Activated CD8-positive, alpha-beta memory T cell treated with anti-CD3 and anti-CD28 coated beads, Interleukin-2, amount 50 U/mL, for 4 hours (primary cell): Measurements from ENCODE around the gene DNMT3L.
A peak's percentile ranks its signal among the peaks of the same experiment; 100 is the strongest.
"Not testable (repeated sequence)": the region's sequence is repeated elsewhere in the genome, so short reads cannot be mapped to it uniquely, and the experiment has no call there.

Source experiments
- DNase-seq: peaks from one replicate; pipeline ENCODE4 v3.0.0-alpha.2; 2020

DNMT3L gene

GRCh38 chr21:44261675-44262295, at the start of gene DNMT3L:
Gene DNMT3L (minus strand): TSS chr21:44261897. CDS start chr21:44261259, 638 bp downstream.
- no peak for DNase-seq

GRCh38 chr21:44310628-44311507, 49.2 kb upstream of the DNMT3L start:
- DNase-seq: no peak

- DNase-seq: no peak
Observed at GRCh38 chr21:44306936-44307704, 45.4 kb upstream of the DNMT3L start.

- no peak for DNase-seq
Observed at GRCh38 chr21:44305691-44306090, 44.0 kb upstream of the DNMT3L start.

- DNase-seq: peak; percentile 55
Observed at GRCh38 chr21:44304877-44305293, 43.2 kb upstream of the DNMT3L start.

- no peak for DNase-seq
Observed at GRCh38 chr21:44304011-44304616, 42.4 kb upstream of the DNMT3L start.

GRCh38 chr21:44303490-44303981, 41.8 kb upstream of the DNMT3L start:
- no peak for DNase-seq

- DNase-seq: not testable (repeated sequence)
Observed at GRCh38 chr21:44302573-44303401, 41.1 kb upstream of the DNMT3L start.

GRCh38 chr21:44301961-44302406, 40.3 kb upstream of the DNMT3L start:
- no peak for DNase-seq

GRCh38 chr21:44301141-44301540, 39.4 kb upstream of the DNMT3L start:
- DNase-seq: no peak

GRCh38 chr21:44300262-44300959, 38.7 kb upstream of the DNMT3L start:
- peak; percentile 61 for DNase-seq

- peak; percentile 52 for DNase-seq
Observed at GRCh38 chr21:44299458-44300261, 38.0 kb upstream of the DNMT3L start, which contains the start of gene PFKL. Gene PFKL (plus strand): TSS chr21:44300053. CDS start chr21:44300106, 53 bp downstream.

GRCh38 chr21:44299085-44299457, 37.4 kb upstream of the DNMT3L start:
- no peak for DNase-seq

- DNase-seq: no peak
Observed at GRCh38 chr21:44298301-44298700, 36.6 kb upstream of the DNMT3L start.

- DNase-seq: peak; percentile 72
Observed at GRCh38 chr21:44297525-44298290, 36.0 kb upstream of the DNMT3L start.

GRCh38 chr21:44296916-44297315, 35.2 kb upstream of the DNMT3L start:
- DNase-seq: no peak

GRCh38 chr21:44296103-44296519, 34.4 kb upstream of the DNMT3L start:
- no peak for DNase-seq

- no peak for DNase-seq
Observed at GRCh38 chr21:44295646-44296045, 33.9 kb upstream of the DNMT3L start.

GRCh38 chr21:44295163-44295573, 33.5 kb upstream of the DNMT3L start:
- no peak for DNase-seq
